HG03469 (cell line): ENCODE results near the gene TMEM119.
"Not testable (repeated sequence)": the region's sequence is repeated elsewhere in the genome, so short reads cannot be mapped to it uniquely, and the experiment has no call there.

Experiments
- ATAC-seq: cut with Tn5 transposase; IDR thresholded peaks from one replicate; pipeline ENCODE4 v1.9.1; 2021; ENCODE audit warnings: mild to moderate bottlenecking, moderate library complexity, moderate number of reproducible peaks; ENCODE audit not compliant: unreplicated experiment

Gene TMEM119

DNA sequence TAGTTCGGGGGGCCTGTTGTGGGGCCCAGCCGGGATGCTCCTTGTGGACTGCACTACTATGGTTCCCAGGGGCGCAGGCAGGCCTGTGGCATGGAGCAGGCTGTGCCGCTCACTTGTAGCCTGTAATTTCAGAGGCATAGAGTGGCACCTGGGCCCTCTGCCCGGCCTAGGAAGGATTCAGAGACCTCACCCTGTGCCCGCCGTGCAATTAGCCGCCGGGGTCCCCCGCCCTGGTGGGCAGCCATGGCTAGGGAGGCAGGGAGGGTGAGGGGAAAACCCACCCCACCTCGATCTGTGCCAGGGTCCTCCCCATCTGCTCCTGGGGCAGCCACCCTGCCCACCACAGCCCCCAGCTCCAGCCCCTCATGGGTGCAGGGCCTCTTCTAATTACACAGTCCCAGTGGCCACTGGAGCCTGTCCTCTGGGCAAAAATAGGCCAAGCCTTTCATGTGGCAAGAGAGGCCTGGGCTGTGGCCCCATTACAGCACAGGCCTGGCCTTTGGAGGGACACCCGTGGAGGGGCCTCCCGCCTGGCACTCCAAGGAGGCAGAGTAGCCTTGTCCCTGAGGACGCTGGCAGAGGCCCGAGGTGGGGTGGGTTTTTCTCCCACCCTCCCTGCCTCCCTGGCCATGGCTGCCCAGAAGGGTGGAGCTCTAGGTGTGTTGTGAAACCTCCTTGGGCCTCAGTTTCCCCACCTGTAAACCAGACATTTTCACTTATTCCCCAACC is 5.3 kb upstream of the TMEM119 start:
- no peak for ATAC-seq

DNA sequence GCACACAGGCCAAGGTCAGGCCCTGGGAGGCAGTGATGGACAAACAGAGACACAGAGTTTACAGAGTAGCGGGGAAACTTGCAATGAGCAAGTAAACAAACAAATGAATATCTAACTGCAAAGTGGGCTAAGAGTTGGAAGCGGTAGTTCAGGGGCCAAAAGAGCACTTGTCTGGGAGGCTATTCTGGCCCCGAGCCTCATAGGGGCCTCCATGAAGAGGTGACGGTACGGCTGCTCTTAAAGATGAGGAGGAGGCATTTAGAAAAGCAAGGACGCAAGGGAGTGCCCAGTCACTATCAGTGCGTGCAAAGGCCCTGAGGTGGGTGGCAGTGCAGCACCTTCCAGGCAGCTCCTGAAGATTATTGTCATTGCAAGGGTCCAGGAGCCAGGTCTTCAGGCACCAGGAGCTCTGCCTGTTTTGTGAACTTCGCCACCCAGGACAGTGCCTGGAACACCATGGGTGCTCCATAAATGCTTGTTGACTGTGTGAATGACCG is 4.4 kb upstream of the TMEM119 start:
- no peak for ATAC-seq

DNA sequence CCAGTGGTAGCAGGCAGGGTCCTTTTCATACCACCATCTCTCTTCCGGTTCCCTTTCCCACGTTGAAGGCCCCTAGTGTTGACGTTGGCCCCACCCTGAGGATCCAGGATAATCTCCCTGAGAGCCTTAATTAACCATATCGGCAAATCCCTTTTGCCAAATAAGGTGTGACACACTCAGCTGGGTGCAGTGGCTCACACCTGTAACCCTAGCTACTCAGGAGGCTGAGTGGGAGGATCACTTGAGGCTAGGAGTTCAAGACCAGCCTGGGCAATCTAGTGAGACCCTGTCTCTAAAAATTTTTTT is 2.8 kb upstream of the TMEM119 start:
- no peak for ATAC-seq

DNA sequence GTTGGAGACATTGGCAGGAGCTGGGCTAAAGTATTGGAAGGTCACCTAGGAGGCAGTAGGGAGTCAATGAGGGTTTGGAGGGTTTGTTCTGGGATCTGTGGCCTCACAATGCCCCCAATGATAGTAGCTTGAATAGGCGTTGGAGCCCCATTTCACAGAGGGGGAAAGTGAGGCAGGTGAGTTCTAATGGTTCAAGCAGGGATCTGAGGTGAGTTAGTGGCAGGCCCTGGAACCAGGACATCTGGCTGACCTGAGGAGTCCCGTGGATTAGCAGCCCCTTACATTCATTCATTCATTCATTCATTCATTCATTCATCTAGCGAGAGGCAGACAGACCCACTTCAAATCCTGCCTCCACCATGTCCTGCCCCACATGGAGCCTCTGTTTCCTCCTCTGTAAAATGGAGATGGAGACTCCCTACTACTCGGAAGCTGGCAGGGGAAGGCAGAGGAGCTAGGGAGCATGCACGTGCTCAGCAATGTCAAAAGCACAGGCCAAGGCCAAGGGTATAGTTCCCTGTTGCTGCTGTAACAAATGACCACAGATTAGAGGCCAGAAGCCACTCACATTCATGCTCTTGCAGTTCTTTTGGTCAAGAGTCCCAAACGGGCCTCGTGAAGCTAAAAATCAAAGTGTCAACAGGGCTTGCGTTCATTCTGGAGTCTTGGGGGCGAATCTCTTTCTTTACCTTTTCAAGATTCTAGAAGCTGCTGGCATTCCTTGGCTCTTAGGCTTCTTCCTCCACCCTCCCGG is 2.2 kb upstream of the TMEM119 start:
- no peak for ATAC-seq

DNA sequence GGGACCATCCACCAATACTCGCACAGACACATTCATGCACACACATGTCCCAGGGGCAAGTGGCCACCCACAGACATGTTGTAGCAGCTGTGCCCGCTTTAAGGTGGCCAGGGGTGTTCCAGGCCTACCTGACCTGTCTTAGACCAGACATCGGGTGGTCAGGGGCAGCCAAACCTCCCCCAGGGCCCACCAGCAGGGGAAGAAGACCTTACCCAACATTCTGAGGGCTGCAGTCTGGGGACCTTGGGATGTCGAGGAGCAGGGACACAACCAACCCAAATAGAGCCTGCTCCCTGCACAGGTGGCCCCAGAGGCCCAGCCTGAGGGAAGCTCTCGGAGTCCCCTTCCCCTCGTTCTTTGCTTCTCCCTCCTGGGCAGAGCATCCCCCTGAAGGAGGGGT is 1.7 kb upstream of the TMEM119 start:
- no peak for ATAC-seq

DNA sequence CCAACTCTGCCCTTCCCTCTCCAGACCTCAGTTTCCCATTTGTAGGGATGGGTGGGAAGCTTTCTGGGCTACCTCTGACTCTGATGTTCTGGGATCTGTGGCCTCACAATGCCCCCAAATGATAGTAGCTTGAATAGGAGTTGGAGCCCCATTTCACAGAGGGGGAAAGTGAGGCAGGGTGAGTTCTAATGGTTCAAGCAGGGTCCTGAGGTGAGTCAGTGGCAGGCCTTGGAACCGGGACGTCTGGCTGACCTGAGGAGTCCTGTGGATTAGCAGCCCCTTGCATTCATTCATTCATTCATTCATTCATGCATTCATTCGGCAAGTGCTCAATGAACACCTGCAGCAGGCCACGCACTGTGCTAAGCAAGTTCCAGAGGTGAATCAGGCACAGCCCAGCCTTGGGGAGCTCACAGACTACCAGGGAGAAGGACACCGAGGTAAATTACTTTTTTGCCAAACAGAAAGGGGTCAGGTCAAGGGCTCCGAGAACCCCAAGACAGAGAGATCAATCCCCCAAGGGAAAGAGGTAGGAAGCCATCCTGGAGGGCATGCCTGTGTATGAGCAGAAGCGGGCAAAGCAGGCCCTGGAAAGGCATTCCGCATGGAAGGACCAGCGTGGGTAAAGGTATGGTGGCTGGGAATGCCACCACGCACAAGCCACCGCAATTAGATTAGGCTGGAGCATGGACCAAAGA is 818 bp upstream of the TMEM119 start:
- ATAC-seq: no peak

DNA sequence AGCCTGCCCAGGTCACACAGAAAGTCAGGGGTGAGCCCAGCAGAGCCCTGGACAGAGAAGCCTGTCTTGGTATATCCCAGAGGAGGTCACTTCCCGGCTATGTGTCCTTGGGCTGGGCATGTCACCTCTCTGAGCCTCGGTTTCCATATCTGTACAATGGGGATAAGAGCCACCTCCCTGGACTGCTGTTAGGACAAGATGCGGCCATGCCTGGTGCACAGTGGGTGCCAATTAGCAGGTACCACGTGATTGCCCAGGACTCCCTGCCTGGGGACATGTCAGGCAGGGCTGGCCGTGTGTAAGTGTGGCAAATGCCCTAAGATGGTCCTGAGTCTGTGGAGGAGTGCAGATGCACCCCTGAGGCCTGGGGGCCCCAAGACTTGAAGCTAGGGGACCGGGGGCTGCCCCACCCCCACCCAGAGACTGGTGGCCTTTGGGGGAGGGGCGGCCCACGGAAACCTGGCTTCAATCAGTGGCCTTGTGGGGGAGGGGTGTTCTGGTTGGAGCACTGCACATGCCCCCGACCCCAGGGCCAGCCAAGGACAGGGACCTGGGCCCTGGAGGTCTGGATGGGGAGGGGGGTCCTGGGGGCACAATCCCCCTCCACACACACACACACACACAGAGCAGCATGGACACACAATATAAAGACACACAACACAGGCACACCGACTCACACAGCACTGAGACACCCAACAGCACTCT is 878 bp downstream of the TMEM119 start:
- ATAC-seq: no peak

DNA sequence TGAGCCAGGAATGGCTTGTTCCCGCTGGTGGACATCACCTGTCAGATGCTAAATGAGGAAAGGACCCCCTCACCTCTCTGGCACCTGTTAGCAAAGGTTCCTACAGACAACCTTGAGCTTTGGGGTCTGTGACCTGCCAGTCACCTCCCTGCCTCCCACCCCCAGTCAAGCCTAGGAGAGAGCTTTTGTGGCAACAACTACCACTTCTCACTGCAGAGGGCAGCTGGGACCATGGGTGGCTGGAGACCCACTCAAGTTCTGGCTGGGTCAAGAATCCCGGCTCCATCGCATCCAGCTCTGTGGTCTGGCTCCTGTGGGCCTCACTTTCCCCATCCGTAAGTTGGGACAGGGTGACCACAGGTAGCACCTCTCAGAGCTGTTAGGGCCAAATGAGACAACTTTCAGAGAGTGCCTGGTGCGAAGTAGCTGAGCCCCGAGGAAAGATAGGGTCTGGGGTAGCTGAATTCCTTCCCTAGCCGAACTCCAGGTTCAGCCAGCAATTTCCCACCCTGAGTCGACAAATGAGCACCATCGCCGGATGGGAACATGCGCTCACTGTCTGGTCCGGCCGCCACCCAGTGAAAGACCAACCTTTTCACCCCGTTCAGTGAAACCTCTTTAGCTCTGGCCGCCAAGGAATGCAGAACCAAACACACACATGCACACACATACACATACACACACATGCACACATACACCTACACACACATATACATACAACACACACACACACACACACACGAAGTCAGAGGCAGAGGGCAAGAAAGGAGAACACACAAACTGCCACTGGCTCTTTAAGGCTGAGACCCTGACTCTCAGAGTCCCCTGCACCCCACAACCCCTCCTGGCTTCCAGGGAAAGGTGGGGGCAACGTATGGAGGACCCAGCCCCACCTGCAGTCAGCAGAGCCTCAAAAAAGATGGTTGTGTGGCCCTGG is 1.9 kb downstream of the TMEM119 start:
- no peak for ATAC-seq

DNA sequence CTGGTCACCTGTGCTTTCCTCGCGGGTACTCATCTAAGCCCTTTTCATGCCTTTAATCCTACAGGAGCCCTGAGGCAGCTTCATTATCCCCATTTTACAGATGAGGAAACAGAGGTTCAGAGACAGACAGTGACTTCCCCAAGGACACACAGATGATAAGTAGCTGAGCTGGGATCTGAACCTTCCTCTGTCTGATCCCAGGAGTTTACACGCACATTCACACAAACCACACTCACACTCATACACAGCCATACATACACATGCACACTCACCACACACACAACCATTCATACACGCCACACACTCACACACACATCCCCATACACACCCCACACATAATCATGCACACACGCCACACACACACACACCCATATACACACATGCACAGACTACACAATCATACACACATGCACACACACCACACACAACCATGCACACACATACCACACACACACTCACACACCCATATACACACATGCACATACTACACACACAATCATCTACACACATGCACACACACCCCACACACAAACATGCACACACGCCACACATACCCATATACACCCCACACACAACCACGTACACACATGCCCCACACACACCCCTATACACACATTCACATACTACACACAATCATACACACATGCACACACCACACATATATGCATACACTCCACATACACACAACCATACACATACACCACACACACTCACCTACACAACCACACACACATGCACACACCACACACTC is 2.7 kb downstream of the TMEM119 start:
- no peak for ATAC-seq

DNA sequence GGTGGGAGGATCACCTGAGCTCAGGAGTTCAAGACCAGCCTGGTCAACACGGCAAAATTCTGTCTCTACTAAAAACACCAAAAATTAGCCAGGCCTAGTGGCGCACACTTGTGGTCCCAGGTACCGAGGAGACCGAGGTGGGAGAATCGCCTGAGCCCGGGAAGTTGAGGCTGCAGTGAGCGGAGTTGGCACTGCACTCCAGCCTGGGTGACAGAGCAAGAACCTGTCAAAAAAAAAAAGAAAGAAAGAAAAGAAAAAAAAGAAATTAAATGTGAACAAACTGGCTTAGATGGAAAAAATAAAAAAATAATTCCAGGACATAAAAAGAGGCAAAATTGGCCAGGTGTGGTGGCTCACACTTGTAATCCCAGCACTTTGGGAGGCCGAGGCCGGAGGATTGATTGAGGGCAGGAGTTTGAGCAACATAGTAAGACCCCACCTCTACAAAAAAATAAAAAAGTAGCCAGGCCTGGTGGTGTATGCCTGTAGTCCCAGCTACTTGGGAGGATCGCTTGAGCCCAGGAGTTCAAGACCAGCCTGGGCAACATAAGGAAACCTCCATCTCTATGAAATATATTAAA is 3.5 kb downstream of the TMEM119 start:
- ATAC-seq: no peak

DNA sequence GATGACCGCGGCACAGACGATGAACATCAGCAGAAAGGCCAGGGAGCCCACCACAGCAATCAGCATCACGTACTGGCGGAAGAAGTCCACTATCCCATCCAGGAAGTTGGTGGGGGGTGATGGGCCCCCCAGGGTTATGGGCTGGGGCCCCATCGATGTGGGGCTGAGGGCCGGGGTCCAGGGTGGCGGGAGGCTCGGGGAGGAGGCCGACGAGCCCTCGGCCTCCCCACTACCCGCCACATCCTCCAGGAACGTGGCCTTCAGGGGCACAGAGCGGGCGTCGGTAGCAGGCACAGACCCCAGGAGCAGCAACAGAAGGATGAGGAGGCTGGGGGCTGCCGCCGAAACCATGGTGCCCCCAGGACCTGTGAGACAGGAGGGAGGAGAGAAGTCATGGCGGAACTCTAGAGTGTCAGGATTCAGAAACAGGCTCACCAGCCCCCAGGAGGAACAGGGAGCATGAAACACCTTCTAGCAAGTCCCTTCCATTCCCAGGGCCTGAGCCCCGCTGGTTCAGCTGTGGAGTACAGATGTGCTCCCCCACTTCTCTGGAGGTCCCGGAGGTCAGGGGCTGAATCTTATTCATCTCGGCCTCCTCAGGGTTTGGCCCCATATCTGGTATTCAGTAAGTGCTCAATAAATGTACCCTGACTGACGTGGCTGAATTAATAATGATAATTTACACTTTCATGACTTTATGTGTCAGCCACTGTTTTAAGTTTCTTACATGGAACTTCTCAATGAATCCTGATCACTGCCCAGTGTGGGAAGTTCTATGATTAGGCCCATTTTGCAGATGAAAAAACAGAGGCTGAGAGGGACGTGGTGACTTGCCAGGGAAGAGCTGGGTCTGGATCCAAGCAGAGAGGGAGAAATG is 5.6 kb downstream of the TMEM119 start:
- ATAC-seq: no peak

DNA sequence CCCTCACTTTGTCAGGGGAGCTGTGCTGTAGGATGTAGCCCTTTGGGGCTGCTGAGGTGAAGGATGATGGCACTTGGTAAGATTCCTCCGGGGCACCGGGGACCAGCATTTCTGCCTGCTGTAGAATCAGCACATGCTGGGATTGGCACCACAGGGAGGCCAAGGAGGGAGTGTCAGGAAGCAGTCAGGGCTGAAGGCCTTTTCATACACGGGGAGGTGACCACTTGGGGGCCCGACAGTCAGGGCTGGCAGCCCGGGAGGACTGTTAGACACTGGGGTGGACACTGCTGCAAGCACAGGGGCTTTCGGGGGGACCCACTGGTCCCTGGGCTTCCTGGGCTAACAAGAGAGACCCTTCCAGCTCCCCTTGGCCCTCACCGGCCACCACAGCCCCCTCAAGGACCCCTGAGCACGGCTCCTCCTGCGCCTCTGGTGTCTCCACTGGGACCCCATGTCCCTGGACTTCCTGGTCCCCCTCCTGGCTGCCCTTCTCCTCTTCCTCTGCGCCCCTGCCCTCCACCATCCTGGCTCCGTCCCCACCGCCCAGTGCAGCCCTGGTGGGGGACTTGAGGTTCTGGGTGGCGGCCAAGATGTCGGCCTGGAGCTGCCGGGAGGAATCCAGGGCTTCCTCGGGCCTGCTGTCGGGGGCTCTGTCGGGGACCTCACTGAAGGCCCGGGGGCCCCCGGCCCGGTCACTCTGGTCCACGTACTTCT is 6.5 kb downstream of the TMEM119 start:
- no peak for ATAC-seq

DNA sequence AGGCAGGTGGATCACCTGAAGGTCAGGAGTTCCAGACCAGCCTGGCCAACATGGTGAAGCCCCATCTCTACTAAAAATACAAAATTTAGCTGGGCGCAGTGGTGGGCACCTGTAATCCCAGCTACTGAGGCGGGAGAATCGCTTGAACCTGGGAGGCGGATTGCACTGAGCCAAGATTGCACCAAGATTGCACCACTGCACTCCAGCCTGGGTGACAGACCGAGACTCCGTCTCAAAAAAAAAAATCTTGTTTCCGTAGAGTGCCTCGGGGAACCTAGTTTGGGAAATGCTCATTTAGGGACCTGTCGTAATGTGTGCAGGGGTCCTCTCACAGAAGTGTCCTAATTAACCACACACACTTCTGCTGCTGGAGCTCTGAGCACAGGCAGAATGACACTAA is 7.4 kb downstream of the TMEM119 start:
- not testable (repeated sequence) for ATAC-seq

DNA sequence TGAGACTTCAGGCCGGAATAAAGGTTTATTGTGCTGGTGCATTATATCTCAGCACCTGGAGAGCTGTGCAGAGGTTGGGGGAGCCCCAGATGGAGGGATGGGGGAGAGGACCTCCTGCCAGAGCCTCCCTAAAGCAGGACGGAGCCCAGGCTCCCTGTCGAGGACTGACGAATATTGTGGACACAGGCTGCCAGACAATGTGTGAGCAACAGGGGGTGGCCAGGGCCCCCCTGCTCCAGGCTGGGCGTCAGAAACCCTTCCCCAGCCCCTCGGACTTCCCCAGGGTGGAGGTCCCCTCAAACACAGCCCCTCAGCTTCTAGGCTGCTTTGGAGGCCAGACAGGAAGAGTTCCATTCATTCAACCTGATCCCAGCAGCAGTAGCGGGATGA is 8.0 kb downstream of the TMEM119 start:
- no peak for ATAC-seq

DNA sequence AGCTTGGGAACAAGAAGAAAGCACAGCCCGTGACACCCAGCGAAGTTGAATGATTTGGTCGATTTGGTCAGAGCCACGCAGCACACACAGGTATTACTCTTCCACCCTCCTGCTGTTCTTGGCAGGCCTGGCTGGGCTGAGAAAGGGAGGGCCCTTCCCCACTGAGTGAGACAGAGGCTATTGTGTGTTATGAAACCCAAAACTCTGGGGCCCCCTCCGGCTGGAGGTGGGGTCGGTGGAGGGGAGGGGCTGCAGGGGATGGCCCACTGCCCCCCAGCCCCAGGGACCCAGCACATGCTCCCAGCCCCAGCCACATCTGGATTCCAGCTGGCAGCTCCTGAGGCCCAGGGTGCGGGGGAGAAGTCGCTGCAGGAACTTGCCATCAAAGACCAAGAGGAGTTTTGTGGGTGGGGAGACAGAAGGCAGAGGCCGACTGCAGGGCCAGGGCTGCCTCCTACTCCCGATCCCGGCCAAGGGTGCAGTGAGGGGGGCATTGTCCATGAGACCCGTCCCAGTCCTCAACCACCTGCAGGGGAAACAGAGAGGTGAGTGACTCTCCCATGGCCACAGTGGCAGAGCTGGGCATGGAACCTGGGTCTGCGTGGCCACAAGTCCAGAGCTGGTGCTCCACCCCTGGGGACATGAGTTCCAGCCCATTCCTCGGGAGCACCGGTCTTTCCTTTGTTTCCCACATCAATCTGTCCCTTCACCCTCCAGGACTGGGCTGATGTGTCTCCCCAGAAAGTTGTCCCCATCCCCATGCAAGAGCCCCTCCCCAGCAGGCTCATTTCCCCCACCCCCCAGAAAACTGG is 8.7 kb downstream of the TMEM119 start:
- no peak for ATAC-seq

DNA sequence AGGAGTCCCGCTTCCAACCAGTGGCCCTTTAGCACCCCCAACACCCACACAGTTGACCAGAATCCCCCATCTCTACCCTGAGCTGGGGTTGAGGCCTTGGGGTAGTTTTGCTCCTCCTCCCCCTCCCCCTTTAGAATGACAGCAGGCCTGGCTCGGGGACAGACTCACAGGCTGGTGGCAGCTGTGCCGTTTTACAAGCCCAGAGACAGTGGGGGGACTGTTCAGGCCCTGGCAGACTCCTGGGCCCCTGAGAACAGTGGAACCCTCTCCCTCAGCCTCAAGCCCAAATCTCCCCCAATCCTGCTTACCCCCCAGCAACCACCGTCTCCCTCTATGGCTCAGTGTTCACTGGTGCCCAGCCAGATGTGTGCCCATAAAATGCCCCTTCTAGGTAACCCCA is 10.1 kb downstream of the TMEM119 start:
- no peak for ATAC-seq

DNA sequence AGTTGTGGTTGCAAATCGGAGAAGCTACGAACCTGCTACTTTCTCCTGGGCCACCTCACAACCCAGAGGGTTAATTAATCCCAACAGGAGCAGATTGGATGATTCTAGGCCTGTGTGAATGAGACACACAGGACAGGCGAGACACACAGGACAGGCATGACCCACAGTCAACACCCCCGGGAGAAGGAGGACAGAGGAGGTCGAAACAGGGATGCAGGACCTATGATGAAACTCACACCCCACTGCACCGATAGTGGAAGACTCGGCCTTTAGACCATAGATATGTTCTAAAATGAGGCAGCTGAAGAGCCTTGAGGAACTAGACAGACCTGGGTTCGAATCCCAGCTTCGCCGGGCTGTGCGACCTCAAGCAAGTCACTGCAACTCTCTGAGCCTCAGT is 11.6 kb downstream of the TMEM119 start:
- ATAC-seq: no peak
